CD4-positive, alpha-beta T cell (primary cell): ENCODE data around the gene MRPS34. TPM values are rescaled to one million over a fixed set of nuclear protein-coding genes. Genes with fewer than 3 reads are reported as not detected.

Source experiments
- ATAC-seq: fragments of 200-7000 bp; cut with Tn5 transposase; one replicate; pipeline ENCODE4 v1.10.0; 2022; ENCODE audit warnings: mild to moderate bottlenecking; ENCODE audit not compliant: poor library complexity
- CTCF ChIA-PET: fragments of 350-600 bp; sonication (Branson Sonifier 250); formaldehyde crosslinking; loops from one replicate; lab custom pipeline; 2021; ENCODE audit warnings: antibody characterized with exemption, inconsistent platforms; lab: Charles Lee
- POLR2A ChIA-PET: fragments of 350-600 bp; sonication (Branson Sonifier 250); formaldehyde crosslinking; loops from one replicate; lab custom pipeline; 2021; ENCODE audit warnings: antibody characterized with exemption, inconsistent platforms; lab: Charles Lee
- DNase-seq, 14 experiments: peaks; one replicate each; pipeline ENCODE4 v3.0.0-alpha.2; 2013 to 2020; ENCODE audit warnings: mixed read lengths in 2 of 14
- H3K27ac ChIP-seq, 2 donors: one replicate each; pipeline versions ENCODE4 v1.5.1 to v1.7.0; 2013; ENCODE audit warnings: low read length in 2 of 2, low read depth in 1 of 2, mild to moderate bottlenecking in 1 of 2
- H3K27me3 ChIP-seq, 2 experiments: 1 replicate in 1 of 2; 2 replicates in 1 of 2; pipeline versions ENCODE4 v1.6.1 to v1.7.0; 2013; ENCODE audit warnings: low read length in 2 of 2, control low read depth in 1 of 2, mild to moderate bottlenecking in 1 of 2, moderate library complexity in 1 of 2; ENCODE audit not compliant: insufficient read depth in 2 of 2, control insufficient read depth in 1 of 2
- H3K36me3 ChIP-seq: one replicate; pipeline ENCODE4 v1.6.1; 2013; ENCODE audit warnings: low read length, control low read depth; ENCODE audit not compliant: insufficient read depth
- H3K4me1 ChIP-seq: one replicate; pipeline ENCODE4 v1.6.1; 2013; ENCODE audit warnings: low read length, control low read depth; ENCODE audit not compliant: insufficient read depth
- H3K4me3 ChIP-seq: one replicate; pipeline ENCODE4 v1.5.1; 2013; ENCODE audit warnings: mild to moderate bottlenecking, low read length, moderate library complexity
- H3K9me3 ChIP-seq, 2 experiments: 1 replicate in 1 of 2; 2 replicates in 1 of 2; pipeline versions ENCODE4 v1.6.1 to v1.7.0; 2013; ENCODE audit warnings: low read length in 2 of 2, mild to moderate bottlenecking in 2 of 2, control low read depth in 1 of 2, moderate library complexity in 1 of 2; ENCODE audit not compliant: control insufficient read depth in 1 of 2, insufficient read depth in 1 of 2
- H3K27ac Mint-ChIP-seq: one replicate; pipeline ENCODE4 v1.8.0; 2020; ENCODE audit warnings: mixed read lengths
- H3K27me3 Mint-ChIP-seq: one replicate; pipeline ENCODE4 v1.8.0; 2021; ENCODE audit warnings: mixed read lengths
- H3K36me3 Mint-ChIP-seq: one replicate; pipeline ENCODE4 v1.8.0; 2021; ENCODE audit warnings: low read depth, mixed read lengths
- H3K4me1 Mint-ChIP-seq: one replicate; pipeline ENCODE4 v1.8.0; 2021; ENCODE audit warnings: low read depth, mixed read lengths
- H3K4me3 Mint-ChIP-seq: one replicate; pipeline ENCODE4 v1.8.0; 2020; ENCODE audit warnings: mild to moderate bottlenecking, mixed read lengths
- H3K9me3 Mint-ChIP-seq: one replicate; pipeline ENCODE4 v1.8.0; 2020; ENCODE audit warnings: mixed read lengths
- intact Hi-C, 2 experiments: fragments of 100-400 bp; cut with DNase I in 1 of 2; cut with micrococcal nuclease in 1 of 2; formaldehyde crosslinking; loops; one replicate each; pipeline versions ENCODE4 v1.15.1 to v1.9.0; 2023 to 2025; cut with DNase I, micrococcal nuclease
- total RNA-seq, 174 experiments: library from RNA in 2 of 174; stranded (reverse) in 2 of 174; gene quantifications; one replicate each; pipeline ENCODE4 v1.2.3 and lab custom pipeline; 2021 to 2026
- TF ChIP-seq, protein P1 (sequence below): fragments of 200-600 bp; IDR thresholded peaks from one replicate; pipeline ENCODE4 v1.8.0; 2022; ENCODE audit warnings: antibody characterized with exemption, mild to moderate bottlenecking

MRPS34 gene
- total RNA-seq, 2 experiments from 2014 or later: 25.5 to 26.9 TPM

- ChIA-PET CTCF (interaction anchor here (1.2 to 4.0 kb wide), 2 partner anchors 11 to 41 kb away, joined by 3 to 21 read pairs; partner anchors contain the start of genes NUBP2 and SPSB3), POLR2A (interaction anchor here (1.1 to 7.9 kb wide), 5 partner anchors 10 to 761 kb away, joined by 3 to 163 read pairs (median 7); partner anchors contain the start of genes FAHD1, HAGH, NUBP2 and SPSB3)
- Mint-ChIP-seq H3K27me3 (no peaks in the 10 kb centered on the region), H3K9me3 (no peaks in the 10 kb centered on the region), H3K4me3 (peak overlapping the region; percentile 98), H3K27ac (peak overlapping the region; percentile 92), H3K4me1 (peaks cover 16% of the 10 kb centered on the region), H3K36me3 (peaks cover 36% of the 10 kb centered on the region)
- ATAC-seq (no peak), DNase-seq (no peak)
- peak overlapping the region; percentile 89 for H3K4me3 ChIP-seq
- H3K4me1 ChIP-seq: peaks cover 42% of the 10 kb centered on the region
- intact Hi-C loops: loop anchor here (2.0 to 10.0 kb wide), 9 partner anchors 55 to 420 kb away; partner anchors contain the start of genes FAHD1 (in 2 of the 2), HAGH (in 2 of the 2), GNPTG (in 1 of the 2) and JPT2 (in 1 of the 2)
- TF ChIP-seq, protein P1, sequence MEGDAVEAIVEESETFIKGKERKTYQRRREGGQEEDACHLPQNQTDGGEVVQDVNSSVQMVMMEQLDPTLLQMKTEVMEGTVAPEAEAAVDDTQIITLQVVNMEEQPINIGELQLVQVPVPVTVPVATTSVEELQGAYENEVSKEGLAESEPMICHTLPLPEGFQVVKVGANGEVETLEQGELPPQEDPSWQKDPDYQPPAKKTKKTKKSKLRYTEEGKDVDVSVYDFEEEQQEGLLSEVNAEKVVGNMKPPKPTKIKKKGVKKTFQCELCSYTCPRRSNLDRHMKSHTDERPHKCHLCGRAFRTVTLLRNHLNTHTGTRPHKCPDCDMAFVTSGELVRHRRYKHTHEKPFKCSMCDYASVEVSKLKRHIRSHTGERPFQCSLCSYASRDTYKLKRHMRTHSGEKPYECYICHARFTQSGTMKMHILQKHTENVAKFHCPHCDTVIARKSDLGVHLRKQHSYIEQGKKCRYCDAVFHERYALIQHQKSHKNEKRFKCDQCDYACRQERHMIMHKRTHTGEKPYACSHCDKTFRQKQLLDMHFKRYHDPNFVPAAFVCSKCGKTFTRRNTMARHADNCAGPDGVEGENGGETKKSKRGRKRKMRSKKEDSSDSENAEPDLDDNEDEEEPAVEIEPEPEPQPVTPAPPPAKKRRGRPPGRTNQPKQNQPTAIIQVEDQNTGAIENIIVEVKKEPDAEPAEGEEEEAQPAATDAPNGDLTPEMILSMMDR: no peak
- no peaks in the 10 kb centered on the region for H3K27me3 ChIP-seq
- peaks cover 0 to 2% of the 10 kb centered on the region in 2 experiments for H3K9me3 ChIP-seq
- peak overlapping the region; percentile 41 to 69 for H3K27ac ChIP-seq
- H3K36me3 ChIP-seq: peaks cover 26% of the 10 kb centered on the region
Observed at GRCh38 chr16:1771864-1772361, 1.0 kb downstream of the MRPS34 start.

DNA sequence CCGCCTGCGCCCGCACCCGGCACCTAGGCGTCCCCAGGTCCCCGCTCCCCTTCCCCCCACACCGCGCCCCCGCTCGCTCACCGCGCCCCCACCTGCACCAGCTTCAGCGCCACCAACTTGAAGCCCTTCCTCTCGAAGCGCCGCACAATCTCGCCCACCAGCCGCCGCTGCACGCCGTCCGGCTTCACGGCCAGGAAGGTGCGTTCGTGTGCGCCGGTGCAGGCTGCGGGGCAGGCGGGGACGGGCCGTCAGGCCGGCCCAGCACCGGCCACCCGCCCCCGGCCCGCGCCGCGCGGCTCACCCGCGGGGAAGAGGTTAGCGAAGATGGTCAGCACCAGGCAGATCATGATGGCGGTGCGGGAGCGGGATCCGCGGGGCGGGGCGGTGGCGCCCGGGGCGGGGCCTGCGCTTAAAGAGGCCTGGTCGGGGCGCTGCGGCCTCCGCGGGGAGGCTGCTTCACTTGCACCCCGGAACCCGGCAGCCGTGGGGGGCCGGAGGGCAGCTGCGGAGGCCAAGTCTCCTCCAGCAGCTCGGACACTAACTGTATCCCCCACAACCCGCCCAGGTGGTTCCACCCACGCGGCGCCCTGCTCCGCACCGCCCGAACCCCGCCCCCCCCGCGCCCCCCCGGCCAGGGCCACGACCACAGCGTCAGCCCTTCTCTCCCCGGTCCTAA lies 1.6 kb downstream of the MRPS34 start, which contains the start of gene NME3:
TSS of gene NME3 (minus strand) at position 356 of the 676 bp plus-strand sequence. CDS start at position 347, 9 bp downstream.
- H3K27me3 Mint-ChIP-seq: no peaks in the 10 kb centered on the region
- peaks cover 31% of the 10 kb centered on the region for H3K36me3 Mint-ChIP-seq
- DNase-seq: peak; percentile 53 to 83 (median 75)
- no peaks in the 10 kb centered on the region for H3K27me3 ChIP-seq
- intact Hi-C loops: loop anchor here (5.0 to 10.0 kb wide), 6 partner anchors 56 to 419 kb away; partner anchors contain the start of genes FAHD1 (in 1 of the 2), GNPTG (in 1 of the 2), HAGH (in 1 of the 2) and JPT2 (in 1 of the 2)
- H3K27ac Mint-ChIP-seq: peak within 1 kb of the TSS; percentile 92
- no peaks in the 10 kb centered on the region for H3K9me3 ChIP-seq
- peak; percentile 53 for ATAC-seq
- peaks cover 42% of the 10 kb centered on the region for H3K4me1 ChIP-seq
- TF ChIP-seq, protein P1: no peak
- peak within 1 kb of the TSS; percentile 98 for H3K4me3 Mint-ChIP-seq
- ChIA-PET POLR2A (interaction anchor here (0.7 to 7.9 kb wide), 9 partner anchors 10 to 1076 kb away, joined by 3 to 163 read pairs (median 4); partner anchors contain the start of genes FAHD1, HAGH, JPT2 and MAPK8IP3), CTCF (interaction anchor here (4.0 kb wide), 1 partner anchor 11 kb away, joined by 21 read pairs; the partner anchor contains the start of genes NUBP2 and SPSB3)
- H3K4me3 ChIP-seq: peak within 1 kb of the TSS; percentile 89
- H3K4me1 Mint-ChIP-seq: peaks cover 16% of the 10 kb centered on the region
- H3K36me3 ChIP-seq: peaks cover 26% of the 10 kb centered on the region
- H3K9me3 Mint-ChIP-seq: no peaks in the 10 kb centered on the region
- peak within 1 kb of the TSS; percentile 41 to 69 for H3K27ac ChIP-seq
